Peyer's patch (tissue), 4 donors: ENCODE results near the gene KAZN. TPM values are rescaled to one million over a fixed set of nuclear protein-coding genes. Genes with fewer than 3 reads are reported as not detected.

Source experiments
- DNase-seq, 3 donors: peaks; one replicate each; pipeline ENCODE4 v3.0.0-alpha.2; 2017 to 2019
- H3K27ac ChIP-seq, 4 donors: fragments of 200-600 bp; sonication (generic); one replicate each; pipeline ENCODE4 v1.5.1; 2016 to 2019
- H3K27me3 ChIP-seq, 2 donors: fragments of 200-600 bp; sonication (generic); one replicate each; pipeline ENCODE4 v1.5.1; 2019
- H3K36me3 ChIP-seq, 3 donors: fragments of 200-600 bp; sonication (generic); one replicate each; pipeline ENCODE4 v1.5.1; 2016 to 2019
- H3K4me1 ChIP-seq, 4 donors: fragments of 200-600 bp; sonication (generic); one replicate each; pipeline ENCODE4 v1.5.1; 2016 to 2019
- H3K4me3 ChIP-seq, 4 donors: fragments of 200-600 bp; sonication (generic); 1 replicate in 3 of 4; 2 replicates in 1 of 4; pipeline ENCODE4 v1.5.1; 2016 to 2019; ENCODE audit warnings: mild to moderate bottlenecking in 1 of 4
- H3K9me3 ChIP-seq, 4 donors: fragments of 200-600 bp; sonication (generic); one replicate each; pipeline ENCODE4 v1.5.1; 2016 to 2019; ENCODE audit warnings: mild to moderate bottlenecking in 1 of 4
- POLR2A ChIP-seq, 2 donors: fragments of 450-650 bp; IDR thresholded peaks; one replicate each; pipeline ENCODE4 v1.5.1; 2017; ENCODE audit warnings: antibody characterized with exemption in 2 of 2, mild to moderate bottlenecking in 2 of 2, moderate library complexity in 2 of 2
- total RNA-seq, 4 donors: library from RNA; depleted of rRNA; stranded (reverse); fragments of >200 nt; gene quantifications; one replicate each; pipeline ENCODE4 v1.1.0, GENCODE V29; 2016
- TF ChIP-seq, protein P1 (sequence below), 6 experiments: fragments of 450-650 bp in 4 of 6; fragments of 200-600 bp in 2 of 6; sonication (generic) in 1 of 6; IDR thresholded peaks; one replicate each; pipeline ENCODE4 v1.5.1; 2017 to 2019; ENCODE audit warnings: antibody characterized with exemption in 6 of 6, mild to moderate bottlenecking in 3 of 6, moderate library complexity in 1 of 6

Gene KAZN
- total RNA-seq, 4 donors from 2014 or later, result 14.9 to 25.5 (median 21.7) TPM

DNA sequence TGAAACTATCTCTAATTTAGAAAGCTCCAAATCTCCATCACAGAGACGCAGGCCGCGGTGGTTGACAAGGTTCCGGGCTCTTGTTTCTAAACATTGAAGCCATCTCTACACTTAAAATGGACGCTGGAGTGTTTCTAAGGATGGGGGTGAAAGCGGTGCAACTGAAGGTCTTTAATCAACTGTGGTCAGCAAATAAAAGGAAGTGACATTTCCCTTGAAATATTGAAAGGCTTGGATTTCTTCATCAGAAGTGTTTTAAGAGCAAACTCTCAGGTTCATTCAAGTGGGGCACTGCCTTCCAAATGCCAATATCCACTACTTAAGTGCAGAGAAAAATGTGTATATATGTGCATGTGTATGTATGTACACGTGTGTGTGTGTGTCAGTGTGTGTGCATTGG lies 117.3 kb downstream of the KAZN start:
- no peaks in the 10 kb centered on the region for H3K4me1 ChIP-seq
- H3K27ac ChIP-seq, result no peak overlapping the region
- H3K9me3 ChIP-seq, result no peaks in the 10 kb centered on the region
- no peaks in the 10 kb centered on the region for H3K27me3 ChIP-seq
- H3K36me3 ChIP-seq, result no peaks in the 10 kb centered on the region
- H3K4me3 ChIP-seq, result no peak overlapping the region
- DNase-seq, result no peak
- TF ChIP-seq, protein P1, sequence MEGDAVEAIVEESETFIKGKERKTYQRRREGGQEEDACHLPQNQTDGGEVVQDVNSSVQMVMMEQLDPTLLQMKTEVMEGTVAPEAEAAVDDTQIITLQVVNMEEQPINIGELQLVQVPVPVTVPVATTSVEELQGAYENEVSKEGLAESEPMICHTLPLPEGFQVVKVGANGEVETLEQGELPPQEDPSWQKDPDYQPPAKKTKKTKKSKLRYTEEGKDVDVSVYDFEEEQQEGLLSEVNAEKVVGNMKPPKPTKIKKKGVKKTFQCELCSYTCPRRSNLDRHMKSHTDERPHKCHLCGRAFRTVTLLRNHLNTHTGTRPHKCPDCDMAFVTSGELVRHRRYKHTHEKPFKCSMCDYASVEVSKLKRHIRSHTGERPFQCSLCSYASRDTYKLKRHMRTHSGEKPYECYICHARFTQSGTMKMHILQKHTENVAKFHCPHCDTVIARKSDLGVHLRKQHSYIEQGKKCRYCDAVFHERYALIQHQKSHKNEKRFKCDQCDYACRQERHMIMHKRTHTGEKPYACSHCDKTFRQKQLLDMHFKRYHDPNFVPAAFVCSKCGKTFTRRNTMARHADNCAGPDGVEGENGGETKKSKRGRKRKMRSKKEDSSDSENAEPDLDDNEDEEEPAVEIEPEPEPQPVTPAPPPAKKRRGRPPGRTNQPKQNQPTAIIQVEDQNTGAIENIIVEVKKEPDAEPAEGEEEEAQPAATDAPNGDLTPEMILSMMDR (IDR thresholded peaks at IDR 0.05), result no peak
- no peak for TF ChIP-seq POLR2A (IDR thresholded peaks at IDR 0.05)

DNA sequence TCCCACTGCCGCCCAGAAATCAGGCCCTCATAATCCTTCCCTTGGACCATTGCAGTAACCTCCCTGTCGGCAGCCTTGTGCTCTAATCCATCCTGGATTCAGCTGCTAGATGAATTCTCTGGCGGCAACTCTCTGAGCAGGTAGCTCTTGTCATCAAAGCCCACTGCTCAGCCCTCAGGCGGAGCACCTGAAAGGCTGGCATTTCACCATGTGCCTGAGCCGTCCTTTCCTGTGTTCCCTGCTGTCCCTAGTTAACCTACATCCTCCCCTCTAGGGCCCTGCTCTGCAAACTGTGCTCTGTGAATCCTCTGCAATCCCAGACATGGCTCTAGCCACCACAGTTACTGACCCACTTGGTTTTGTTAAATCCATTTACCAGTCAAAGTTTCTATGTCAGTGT lies 118.0 kb downstream of the KAZN start:
- H3K4me1 ChIP-seq, result no peaks in the 10 kb centered on the region
- H3K4me3 ChIP-seq, result no peak overlapping the region
- H3K27ac ChIP-seq, result no peak overlapping the region
- DNase-seq, result no peak
- TF ChIP-seq, protein P1 (IDR thresholded peaks at IDR 0.05), result no peak
- no peak for TF ChIP-seq POLR2A (IDR thresholded peaks at IDR 0.05)
- H3K9me3 ChIP-seq, result no peaks in the 10 kb centered on the region
- H3K36me3 ChIP-seq, result no peaks in the 10 kb centered on the region
- H3K27me3 ChIP-seq, result no peaks in the 10 kb centered on the region

DNA sequence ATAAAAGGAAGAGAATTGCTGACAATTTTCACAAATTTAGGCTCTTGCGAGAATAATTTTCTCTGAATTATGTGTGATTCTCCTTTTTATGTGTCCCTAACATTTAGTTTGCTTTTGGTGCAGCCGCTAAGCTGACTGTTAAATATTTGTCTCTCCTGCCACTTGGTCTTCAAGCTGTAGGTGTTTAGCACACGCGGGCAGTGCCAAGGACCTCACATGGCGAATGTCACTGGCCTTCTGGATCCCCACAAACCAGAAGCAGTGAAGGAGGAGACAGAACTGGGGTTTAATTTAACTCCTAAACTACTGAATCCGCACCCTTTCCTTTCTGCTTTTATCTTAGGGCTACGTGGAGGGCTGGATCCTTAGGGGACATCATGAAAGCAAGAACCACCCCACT lies 120.0 kb downstream of the KAZN start:
- H3K27me3 ChIP-seq, result no peaks in the 10 kb centered on the region
- H3K4me3 ChIP-seq, result no peak overlapping the region
- no peaks in the 10 kb centered on the region for H3K36me3 ChIP-seq
- H3K9me3 ChIP-seq, result no peaks in the 10 kb centered on the region
- TF ChIP-seq POLR2A (IDR thresholded peaks at IDR 0.05), result no peak
- TF ChIP-seq, protein P1 (IDR thresholded peaks at IDR 0.05), result no peak
- DNase-seq, result no peak
- H3K27ac ChIP-seq, result no peak overlapping the region
- no peaks in the 10 kb centered on the region for H3K4me1 ChIP-seq

DNA sequence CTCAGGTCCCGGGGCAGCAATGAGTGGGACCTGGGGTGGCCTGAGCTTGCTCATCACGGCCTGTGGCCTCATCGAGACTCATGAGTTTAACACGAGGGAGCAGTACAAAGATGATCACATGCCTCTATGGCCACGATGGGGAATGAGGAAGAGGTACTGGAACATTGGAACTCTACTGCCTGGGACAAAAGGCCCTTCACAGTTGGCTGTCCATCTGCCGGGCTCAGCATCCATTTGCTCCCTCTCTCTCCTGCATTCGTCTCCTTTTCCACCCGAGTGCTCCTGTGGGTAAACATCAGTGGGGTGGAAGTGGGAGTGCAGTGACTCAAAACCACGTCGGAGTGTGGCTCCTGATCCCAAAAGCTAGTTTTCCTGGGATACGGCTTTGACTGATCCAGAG lies 124.9 kb downstream of the KAZN start:
- TF ChIP-seq, protein P1 (IDR thresholded peaks at IDR 0.05), result no peak
- TF ChIP-seq POLR2A (IDR thresholded peaks at IDR 0.05), result no peak
- DNase-seq, result no peak

DNA sequence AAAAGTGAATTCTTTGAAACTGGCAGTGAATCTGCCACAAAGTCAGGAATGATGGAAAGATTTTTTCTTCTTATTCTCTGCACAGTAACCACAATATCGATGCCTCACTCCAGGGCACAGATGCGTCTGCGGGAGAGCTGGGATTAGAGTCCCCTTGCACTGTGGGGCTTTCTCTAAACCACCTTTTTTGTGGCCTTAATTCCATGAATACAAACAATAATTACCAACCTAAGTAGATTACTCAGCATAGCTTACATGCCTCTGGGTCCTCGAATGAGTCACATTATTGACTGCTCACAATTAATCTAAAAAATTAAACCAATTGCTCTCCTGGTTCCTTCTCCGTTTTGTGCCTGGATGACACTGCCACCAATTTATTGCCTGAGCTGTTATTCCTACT lies 125.8 kb downstream of the KAZN start:
- Histone ChIP-seq H3K27ac (no peak overlapping the region), H3K9me3 (no peaks in the 10 kb centered on the region), H3K27me3 (no peaks in the 10 kb centered on the region), H3K36me3 (no peaks in the 10 kb centered on the region), H3K4me1 (no peaks in the 10 kb centered on the region), H3K4me3 (no peak overlapping the region)
- no peak for DNase-seq
- TF ChIP-seq POLR2A (IDR thresholded peaks at IDR 0.05), result no peak
- TF ChIP-seq, protein P1 (IDR thresholded peaks at IDR 0.05), result no peak

More for the DNA sequence above, 124.9 kb downstream of the KAZN start:
- no peak overlapping the region for H3K4me3 ChIP-seq
- H3K27ac ChIP-seq, result no peak overlapping the region
- no peaks in the 10 kb centered on the region for H3K9me3 ChIP-seq
- no peaks in the 10 kb centered on the region for H3K36me3 ChIP-seq
- no peaks in the 10 kb centered on the region for H3K27me3 ChIP-seq
- no peaks in the 10 kb centered on the region for H3K4me1 ChIP-seq

DNA sequence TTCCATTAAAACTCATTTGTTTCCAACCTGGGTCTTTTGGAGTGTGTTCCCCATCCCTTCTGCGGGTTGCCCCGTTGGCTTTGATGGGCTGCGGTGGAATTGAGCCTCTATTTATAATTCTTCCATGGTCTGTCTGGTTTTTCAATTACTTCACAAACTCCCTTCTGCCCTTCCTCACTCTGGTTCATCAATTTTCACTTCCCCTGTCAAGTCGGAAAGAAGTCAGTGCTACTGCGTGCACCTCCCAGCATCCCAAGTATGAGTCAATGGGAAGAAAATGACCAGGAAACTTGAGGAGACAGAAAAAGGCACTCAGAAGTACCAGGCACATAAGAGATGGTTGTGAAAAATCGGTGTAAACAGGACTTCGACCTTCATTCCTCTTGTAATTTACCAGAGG lies 126.2 kb downstream of the KAZN start:
- H3K4me3 ChIP-seq, result no peak overlapping the region
- no peaks in the 10 kb centered on the region for H3K9me3 ChIP-seq
- DNase-seq, result no peak
- no peaks in the 10 kb centered on the region for H3K4me1 ChIP-seq
- TF ChIP-seq POLR2A (IDR thresholded peaks at IDR 0.05), result no peak
- TF ChIP-seq, protein P1 (IDR thresholded peaks at IDR 0.05), result no peak
- H3K36me3 ChIP-seq, result no peaks in the 10 kb centered on the region
- H3K27me3 ChIP-seq, result no peaks in the 10 kb centered on the region
- H3K27ac ChIP-seq, result no peak overlapping the region
